ENCODE data around the gene MPP2. TPM values are rescaled to one million over a fixed set of nuclear protein-coding genes. Genes with fewer than 3 reads are reported as not detected.

Gene MPP2
- total and polyA plus RNA-seq, 2 donors (not counting 3 experiments of a cell fraction or from before 2014, with no cell fraction given): 1.4 to 1.6 TPM

GRCh38 chr17:43924558-43924957 is 17.2 kb upstream of the MPP2 start:
- Histone ChIP-seq H3K36me3 (ENCODE audit: control insufficient read depth in 2 of 2, extremely low read depth in 1 of 2, insufficient read depth in 2 of 2, low read length in 2 of 2) (no peaks in the 10 kb centered on the region), H3K79me2 (ENCODE audit: control insufficient read depth, insufficient read depth, low read length) (no peaks in the 10 kb centered on the region), H3K9me3 (replicated peaks; ENCODE audit: control insufficient read depth, insufficient read depth, low read length) (no peaks in the 10 kb centered on the region), H3K9ac (replicated peaks; ENCODE audit: extremely low read depth, insufficient read depth, low read length) (no peak overlapping the region), H3K9me1 (replicated peaks; ENCODE audit: control insufficient read depth, extremely low read depth, insufficient read depth, low read length) (no peaks in the 10 kb centered on the region), H2AFZ (ENCODE audit: low read depth, low read length) (no peak overlapping the region), H3K4me2 (ENCODE audit: insufficient read depth, low read length) (no peak overlapping the region), H3K27ac (ENCODE audit: insufficient read depth, low read depth, low read length) (no peak overlapping the region), H3K27me3 (ENCODE audit: control insufficient read depth in 2 of 2, insufficient read depth in 2 of 2, low read length in 2 of 2) (peaks cover 44 to 46% of the 10 kb centered on the region in 2 experiments), H4K20me1 (replicated peaks; ENCODE audit: control insufficient read depth, extremely low read depth, insufficient read depth, low read length) (no peaks in the 10 kb centered on the region), H3K4me1 (ENCODE audit: control insufficient read depth, extremely low read depth, insufficient read depth, low read length) (no peaks in the 10 kb centered on the region), H3K4me3 (replicated peaks in 1 of 3; ENCODE audit: insufficient read depth in 1 of 3, low read depth in 1 of 3, low read length in 3 of 3) (no peak overlapping the region)
- intact Hi-C loops (cut with micrococcal nuclease) (no loop called here), dilution Hi-C loops (cut with MboI; ENCODE audit: extremely low pct_ligation_motif_present, low sequenced_read_pairs) (no loop called here)
- FAIRE-seq (no peak), DNase-seq (ENCODE audit: low read depth, low spot score) (no peak)
- ChIA-PET CTCF (interaction anchor here (1.0 to 6.4 kb wide), 8 partner anchors 10 to 70 kb away, joined by 3 to 51 read pairs (median 5); no protein-coding TSS in a partner anchor), POLR2A (no interaction called here)
- TF ChIP-seq EZH2 (IDR thresholded peaks at IDR 0.05; ENCODE audit: borderline replicate concordance, low read depth, low read length, severe bottlenecking) (no peak), MAX (IDR thresholded peaks at IDR 0.05; ENCODE audit: insufficient read depth, insufficient read length) (no peak), CTCF (IDR thresholded peaks at IDR 0.05; ENCODE audit: extremely low read depth in 1 of 2, insufficient read depth in 1 of 2, low read depth in 1 of 2, low read length in 2 of 2) (no peak), GATA2 (IDR thresholded peaks at IDR 0.05; ENCODE audit: insufficient read depth, insufficient read length, low read depth, low read length) (no peak), POLR2A (IDR thresholded peaks at IDR 0.05; ENCODE audit: low read depth, low read length) (no peak), JUN (IDR thresholded peaks at IDR 0.05; ENCODE audit: borderline replicate concordance, insufficient read depth, insufficient read length, low read depth) (no peak), MYC (IDR thresholded peaks at IDR 0.05; ENCODE audit: low read depth, low read length) (no peak), FOS (IDR thresholded peaks at IDR 0.05; ENCODE audit: borderline replicate concordance, insufficient read depth, low read length) (no peak), POLR2AphosphoS5 (IDR thresholded peaks at IDR 0.05; ENCODE audit: insufficient read depth, low read depth, low read length) (no peak)
- BruUV-seq (replicated peaks): no TSS peak
